GM12878 (cell line): ENCODE results near the gene GPC6. TPM values are rescaled to one million over a fixed set of nuclear protein-coding genes. Genes with fewer than 3 reads are reported as not detected.

Experiments
- ATAC-seq: fragments of 200-7000 bp; cut with Tn5 transposase; 3 replicates; pipeline ENCODE4 v1.9.1; 2020; ENCODE audit warnings: mild to moderate bottlenecking, moderate library complexity
- BruUV-seq: library from RNA; stranded (reverse); fragments of 400-500 nt; replicated peaks from 2 replicates; lab custom pipeline; 2021; lab: Mats Ljungman, UMichigan
- CTCF ChIA-PET: fragments of 300-600 bp; sonication (Branson Sonifier 250); formaldehyde crosslinking; extraction: SDS; loops from one replicate; lab custom pipeline; 2021; ENCODE audit warnings: inconsistent platforms; lab: Yijun Ruan, JAX
- POLR2A ChIA-PET: fragments of 350-600 bp; formaldehyde crosslinking; extraction: SDS; loops from one replicate; lab custom pipeline; 2021; ENCODE audit warnings: inconsistent platforms; lab: Charles Lee
- RAD21 ChIA-PET: fragments of 300-600 bp; sonication (Branson Sonifier 250); formaldehyde crosslinking; loops from one replicate; lab custom pipeline; 2023; ENCODE audit warnings: antibody characterized with exemption; ENCODE audit not compliant: unreplicated experiment; lab: Charles Lee
- SMC1A ChIA-PET: fragments of 300-600 bp; sonication (Branson Sonifier 250); formaldehyde crosslinking; loops from one replicate; lab custom pipeline; 2023; ENCODE audit not compliant: unreplicated experiment, uncharacterized antibody; lab: Charles Lee
- DNase-seq: peaks from one replicate; pipeline ENCODE4 v3.0.0-alpha.2; 2011; ENCODE audit warnings: low read depth, low spot score
- FAIRE-seq: peaks from 3 replicates; lab custom pipeline; 2011; peaks lifted over from hg19 to GRCh38; lab: Jason Lieb, UNC
- H2AFZ ChIP-seq: 2 replicates; pipeline ENCODE4 v1.6.0; 2011; ENCODE audit warnings: low read depth, low read length, control low read depth; ENCODE audit not compliant: control insufficient read depth
- H3K27ac ChIP-seq: 2 replicates; pipeline ENCODE4 v1.5.1; 2011; ENCODE audit warnings: control low read depth; ENCODE audit not compliant: control insufficient read depth, insufficient read depth
- H3K27me3 ChIP-seq, 2 experiments: replicated peaks in 1 of 2; 2 replicates each; pipeline versions ENCODE4 v1.6.0 to v1.6.1; 2011; ENCODE audit warnings: low read length in 1 of 2; ENCODE audit not compliant: control insufficient read depth in 2 of 2, insufficient read depth in 2 of 2
- H3K36me3 ChIP-seq, 2 experiments: 2 replicates each; pipeline ENCODE4 v1.5.1; 2011; ENCODE audit warnings: low read length in 1 of 2; ENCODE audit not compliant: control insufficient read depth in 2 of 2, insufficient read depth in 2 of 2
- H3K4me1 ChIP-seq: 2 replicates; pipeline ENCODE4 v1.6.1; 2011; ENCODE audit warnings: mild to moderate bottlenecking, low read length, moderate library complexity, mixed read lengths; ENCODE audit not compliant: control insufficient read depth, insufficient read depth
- H3K4me2 ChIP-seq: 2 replicates; pipeline ENCODE4 v1.6.0; 2011; ENCODE audit warnings: control low read depth; ENCODE audit not compliant: control insufficient read depth, insufficient read depth
- H3K4me3 ChIP-seq: fragments of 200-600 bp; sonication (generic); 2 replicates; pipeline ENCODE4 v1.5.1; 2016
- H3K79me2 ChIP-seq: 2 replicates; pipeline ENCODE4 v1.6.0; 2011; ENCODE audit warnings: low read length; ENCODE audit not compliant: control insufficient read depth, insufficient read depth
- H3K9ac ChIP-seq: 2 replicates; pipeline ENCODE4 v1.8.0; 2011; ENCODE audit warnings: low read length, control low read depth, mixed read lengths; ENCODE audit not compliant: control insufficient read depth, insufficient read depth
- H3K9me3 ChIP-seq: replicated peaks from 3 replicates; pipeline ENCODE4 v1.5.1; 2011; ENCODE audit warnings: mild to moderate bottlenecking, low read length; ENCODE audit not compliant: control insufficient read depth, insufficient read depth
- H4K20me1 ChIP-seq: 2 replicates; pipeline ENCODE4 v1.6.0; 2011; ENCODE audit not compliant: control insufficient read depth, insufficient read depth
- CHD2 ChIP-seq: IDR thresholded peaks from 2 replicates; pipeline ENCODE4 v1.6.1; 2011; ENCODE audit warnings: low read depth, low read length, improper control_type of control experiment, borderline replicate concordance
- DPF2 ChIP-seq: fragments of 450-650 bp; IDR thresholded peaks from 2 replicates; pipeline ENCODE4 v1.6.1; 2017; ENCODE audit warnings: mild to moderate bottlenecking
- NR2C1 ChIP-seq: fragments of 450-650 bp; IDR thresholded peaks from 2 replicates; pipeline ENCODE4 v1.6.1; 2017; ENCODE audit warnings: antibody characterized with exemption, mild to moderate bottlenecking, moderate library complexity
- PAX5 ChIP-seq: IDR thresholded peaks from 2 replicates; pipeline ENCODE4 v1.6.1; 2011; ENCODE audit warnings: low read depth, low read length, borderline replicate concordance
- POU2F2 ChIP-seq: IDR thresholded peaks from 3 replicates; pipeline ENCODE4 v1.6.1; 2011; ENCODE audit warnings: low read depth, mild to moderate bottlenecking, low read length, borderline replicate concordance
- SUPT20H ChIP-seq: IDR thresholded peaks from 2 replicates; pipeline ENCODE4 v1.6.1; 2011; ENCODE audit warnings: low read depth, mild to moderate bottlenecking, low read length, moderate library complexity, borderline replicate concordance; ENCODE audit not compliant: control insufficient read depth
- in situ Hi-C: fragments of 300-500 bp; cut with MboI; formaldehyde crosslinking; loops from 9 replicates; pipeline ENCODE4 v1.14.3; 2018; ENCODE audit warnings: mixed read lengths
- intact Hi-C: fragments of 100-400 bp; cut with micrococcal nuclease; formaldehyde crosslinking; loops from one replicate; pipeline ENCODE4 v1.14.2; 2022; ENCODE audit not compliant: unreplicated experiment
- polyA plus RNA-seq, 11 experiments: library from polyadenylated mRNA; depleted of rRNA in 4 of 11; unstranded in 6 of 11; stranded (reverse) in 5 of 11; fragments of >200 nt; fragmentation: Nextera tagmentation in 4 of 11; fragmentation: Illumina TruSeq in 1 of 11; extraction: Ambion mirVana in 4 of 11; extraction: Trizol in 1 of 11; gene quantifications; 1 replicate in 1 of 11; 2 replicates in 10 of 11; pipeline versions ENCODE4 v1.2.1 to v1.2.3, GENCODE V29; 2011 to 2016; ENCODE audit warnings: inconsistent platforms in 2 of 11, missing spikeins in 2 of 11, low read depth in 1 of 11
- total RNA-seq, 4 experiments: library from RNA; depleted of rRNA in 3 of 4; stranded (reverse); fragments of >200 nt in 3 of 4; fragmentation: Illumina TruSeq in 1 of 4; extraction: Trizol in 1 of 4; gene quantifications; 2 replicates each; pipeline versions ENCODE4 v1.2.1 to v1.2.3, GENCODE V29; 2013 to 2021
- TF ChIP-seq, protein P1 (sequence below): fragments of 450-650 bp; formaldehyde crosslinking; IDR thresholded peaks from 2 replicates; pipeline ENCODE4 v1.4.0; 2022; ENCODE audit warnings: mild to moderate bottlenecking, moderate library complexity
- TF ChIP-seq, protein P2 (sequence below): fragments of 450-650 bp; IDR thresholded peaks from 2 replicates; pipeline ENCODE4 v1.6.1; 2017; ENCODE audit warnings: mild to moderate bottlenecking, low read depth, inconsistent platforms; ENCODE audit not compliant: poor library complexity, severe bottlenecking
- TF ChIP-seq, protein P3 (sequence below): fragments of 450-650 bp; IDR thresholded peaks from 2 replicates; pipeline ENCODE4 v1.6.1; 2016; ENCODE audit warnings: mild to moderate bottlenecking
- TF ChIP-seq, protein P4 (sequence below): fragments of 450-650 bp; conservative IDR thresholded peaks from 2 replicates; pipeline ENCODE4 v1.6.1; 2017; ENCODE audit warnings: mild to moderate bottlenecking, moderate library complexity
- TF ChIP-seq, protein P5 (sequence below): fragments of 150-350 bp; IDR thresholded peaks from 2 replicates; pipeline ENCODE4 v1.6.1; 2016; ENCODE audit warnings: low read depth, low read length

The GPC6 gene
- total and polyA plus RNA-seq, 10 of the 15 experiments (the other 5 are each of a cell fraction or from before 2014, with no cell fraction given) = 0.03 to 0.04 (median 0.03) TPM; not detected in 7

DNA sequence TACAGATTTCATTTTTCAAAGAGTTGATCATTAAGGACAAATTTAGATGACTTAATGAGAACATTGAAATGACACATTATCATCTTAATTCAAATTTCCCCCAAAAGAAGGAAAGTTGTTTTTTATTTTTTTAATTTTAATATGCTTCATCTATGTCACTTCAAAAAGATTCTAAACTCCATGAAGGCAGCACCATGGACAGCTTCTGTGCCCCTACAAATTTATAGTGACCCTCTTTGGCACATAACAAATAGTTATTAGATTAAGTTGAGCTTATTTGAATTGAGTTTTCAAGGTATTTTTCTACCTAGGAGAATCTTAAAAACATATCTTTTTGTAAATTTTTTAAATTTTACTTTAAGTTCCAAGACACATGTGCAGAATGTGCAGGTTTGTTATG, 1054.2 kb downstream of the GPC6 start:
- SMC1A ChIA-PET = no interaction called here
- no TSS peak for BruUV-seq
- TF ChIP-seq, protein P1, sequence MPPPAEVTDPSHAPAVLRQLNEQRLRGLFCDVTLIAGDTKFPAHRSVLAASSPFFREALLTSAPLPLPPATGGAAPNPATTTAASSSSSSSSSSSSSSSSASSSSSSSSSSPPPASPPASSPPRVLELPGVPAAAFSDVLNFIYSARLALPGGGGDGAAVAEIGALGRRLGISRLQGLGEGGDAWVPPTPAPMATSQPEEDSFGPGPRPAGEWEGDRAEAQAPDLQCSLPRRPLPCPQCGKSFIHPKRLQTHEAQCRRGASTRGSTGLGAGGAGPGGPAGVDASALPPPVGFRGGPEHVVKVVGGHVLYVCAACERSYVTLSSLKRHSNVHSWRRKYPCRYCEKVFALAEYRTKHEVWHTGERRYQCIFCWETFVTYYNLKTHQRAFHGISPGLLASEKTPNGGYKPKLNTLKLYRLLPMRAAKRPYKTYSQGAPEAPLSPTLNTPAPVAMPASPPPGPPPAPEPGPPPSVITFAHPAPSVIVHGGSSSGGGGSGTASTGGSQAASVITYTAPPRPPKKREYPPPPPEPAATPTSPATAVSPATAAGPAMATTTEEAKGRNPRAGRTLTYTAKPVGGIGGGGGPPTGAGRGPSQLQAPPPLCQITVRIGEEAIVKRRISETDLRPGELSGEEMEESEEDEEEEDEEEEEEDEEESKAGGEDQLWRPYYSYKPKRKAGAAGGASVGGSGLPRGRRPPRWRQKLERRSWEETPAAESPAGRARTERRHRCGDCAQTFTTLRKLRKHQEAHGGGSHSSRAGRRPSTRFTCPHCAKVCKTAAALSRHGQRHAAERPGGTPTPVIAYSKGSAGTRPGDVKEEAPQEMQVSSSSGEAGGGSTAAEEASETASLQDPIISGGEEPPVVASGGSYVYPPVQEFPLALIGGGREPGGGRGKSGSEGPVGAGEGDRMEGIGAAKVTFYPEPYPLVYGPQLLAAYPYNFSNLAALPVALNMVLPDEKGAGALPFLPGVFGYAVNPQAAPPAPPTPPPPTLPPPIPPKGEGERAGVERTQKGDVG (CRISPR knock-in tag) = no peak
- TF ChIP-seq, protein P2, sequence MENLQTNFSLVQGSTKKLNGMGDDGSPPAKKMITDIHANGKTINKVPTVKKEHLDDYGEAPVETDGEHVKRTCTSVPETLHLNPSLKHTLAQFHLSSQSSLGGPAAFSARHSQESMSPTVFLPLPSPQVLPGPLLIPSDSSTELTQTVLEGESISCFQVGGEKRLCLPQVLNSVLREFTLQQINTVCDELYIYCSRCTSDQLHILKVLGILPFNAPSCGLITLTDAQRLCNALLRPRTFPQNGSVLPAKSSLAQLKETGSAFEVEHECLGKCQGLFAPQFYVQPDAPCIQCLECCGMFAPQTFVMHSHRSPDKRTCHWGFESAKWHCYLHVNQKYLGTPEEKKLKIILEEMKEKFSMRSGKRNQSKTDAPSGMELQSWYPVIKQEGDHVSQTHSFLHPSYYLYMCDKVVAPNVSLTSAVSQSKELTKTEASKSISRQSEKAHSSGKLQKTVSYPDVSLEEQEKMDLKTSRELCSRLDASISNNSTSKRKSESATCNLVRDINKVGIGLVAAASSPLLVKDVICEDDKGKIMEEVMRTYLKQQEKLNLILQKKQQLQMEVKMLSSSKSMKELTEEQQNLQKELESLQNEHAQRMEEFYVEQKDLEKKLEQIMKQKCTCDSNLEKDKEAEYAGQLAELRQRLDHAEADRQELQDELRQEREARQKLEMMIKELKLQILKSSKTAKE = no peak
- TF ChIP-seq, protein P3, sequence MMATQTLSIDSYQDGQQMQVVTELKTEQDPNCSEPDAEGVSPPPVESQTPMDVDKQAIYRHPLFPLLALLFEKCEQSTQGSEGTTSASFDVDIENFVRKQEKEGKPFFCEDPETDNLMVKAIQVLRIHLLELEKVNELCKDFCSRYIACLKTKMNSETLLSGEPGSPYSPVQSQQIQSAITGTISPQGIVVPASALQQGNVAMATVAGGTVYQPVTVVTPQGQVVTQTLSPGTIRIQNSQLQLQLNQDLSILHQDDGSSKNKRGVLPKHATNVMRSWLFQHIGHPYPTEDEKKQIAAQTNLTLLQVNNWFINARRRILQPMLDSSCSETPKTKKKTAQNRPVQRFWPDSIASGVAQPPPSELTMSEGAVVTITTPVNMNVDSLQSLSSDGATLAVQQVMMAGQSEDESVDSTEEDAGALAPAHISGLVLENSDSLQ = no peak
- no peak for TF ChIP-seq PAX5
- TF ChIP-seq, protein P4, sequence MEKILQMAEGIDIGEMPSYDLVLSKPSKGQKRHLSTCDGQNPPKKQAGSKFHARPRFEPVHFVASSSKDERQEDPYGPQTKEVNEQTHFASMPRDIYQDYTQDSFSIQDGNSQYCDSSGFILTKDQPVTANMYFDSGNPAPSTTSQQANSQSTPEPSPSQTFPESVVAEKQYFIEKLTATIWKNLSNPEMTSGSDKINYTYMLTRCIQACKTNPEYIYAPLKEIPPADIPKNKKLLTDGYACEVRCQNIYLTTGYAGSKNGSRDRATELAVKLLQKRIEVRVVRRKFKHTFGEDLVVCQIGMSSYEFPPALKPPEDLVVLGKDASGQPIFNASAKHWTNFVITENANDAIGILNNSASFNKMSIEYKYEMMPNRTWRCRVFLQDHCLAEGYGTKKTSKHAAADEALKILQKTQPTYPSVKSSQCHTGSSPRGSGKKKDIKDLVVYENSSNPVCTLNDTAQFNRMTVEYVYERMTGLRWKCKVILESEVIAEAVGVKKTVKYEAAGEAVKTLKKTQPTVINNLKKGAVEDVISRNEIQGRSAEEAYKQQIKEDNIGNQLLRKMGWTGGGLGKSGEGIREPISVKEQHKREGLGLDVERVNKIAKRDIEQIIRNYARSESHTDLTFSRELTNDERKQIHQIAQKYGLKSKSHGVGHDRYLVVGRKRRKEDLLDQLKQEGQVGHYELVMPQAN = no peak
- TF ChIP-seq SUPT20H = no peak
- no peak for TF ChIP-seq DPF2
- no peak for TF ChIP-seq NR2C1
- TF ChIP-seq POU2F2 = no peak
- TF ChIP-seq CHD2 = no peak
- TF ChIP-seq, protein P5, sequence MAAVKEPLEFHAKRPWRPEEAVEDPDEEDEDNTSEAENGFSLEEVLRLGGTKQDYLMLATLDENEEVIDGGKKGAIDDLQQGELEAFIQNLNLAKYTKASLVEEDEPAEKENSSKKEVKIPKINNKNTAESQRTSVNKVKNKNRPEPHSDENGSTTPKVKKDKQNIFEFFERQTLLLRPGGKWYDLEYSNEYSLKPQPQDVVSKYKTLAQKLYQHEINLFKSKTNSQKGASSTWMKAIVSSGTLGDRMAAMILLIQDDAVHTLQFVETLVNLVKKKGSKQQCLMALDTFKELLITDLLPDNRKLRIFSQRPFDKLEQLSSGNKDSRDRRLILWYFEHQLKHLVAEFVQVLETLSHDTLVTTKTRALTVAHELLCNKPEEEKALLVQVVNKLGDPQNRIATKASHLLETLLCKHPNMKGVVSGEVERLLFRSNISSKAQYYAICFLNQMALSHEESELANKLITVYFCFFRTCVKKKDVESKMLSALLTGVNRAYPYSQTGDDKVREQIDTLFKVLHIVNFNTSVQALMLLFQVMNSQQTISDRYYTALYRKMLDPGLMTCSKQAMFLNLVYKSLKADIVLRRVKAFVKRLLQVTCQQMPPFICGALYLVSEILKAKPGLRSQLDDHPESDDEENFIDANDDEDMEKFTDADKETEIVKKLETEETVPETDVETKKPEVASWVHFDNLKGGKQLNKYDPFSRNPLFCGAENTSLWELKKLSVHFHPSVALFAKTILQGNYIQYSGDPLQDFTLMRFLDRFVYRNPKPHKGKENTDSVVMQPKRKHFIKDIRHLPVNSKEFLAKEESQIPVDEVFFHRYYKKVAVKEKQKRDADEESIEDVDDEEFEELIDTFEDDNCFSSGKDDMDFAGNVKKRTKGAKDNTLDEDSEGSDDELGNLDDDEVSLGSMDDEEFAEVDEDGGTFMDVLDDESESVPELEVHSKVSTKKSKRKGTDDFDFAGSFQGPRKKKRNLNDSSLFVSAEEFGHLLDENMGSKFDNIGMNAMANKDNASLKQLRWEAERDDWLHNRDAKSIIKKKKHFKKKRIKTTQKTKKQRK = no peak

More for the DNA sequence above, 1054.2 kb downstream of the GPC6 start:
- FAIRE-seq = no peak
- intact Hi-C loops = no loop called here
- H3K27me3 ChIP-seq = no peaks in the 10 kb centered on the region
- H3K4me1 ChIP-seq = no peaks in the 10 kb centered on the region
- H3K27ac ChIP-seq = no peak overlapping the region
- no peak for DNase-seq
- no peaks in the 10 kb centered on the region for H3K36me3 ChIP-seq
- ChIA-PET CTCF (no interaction called here), POLR2A (no interaction called here), RAD21 (no interaction called here)
- H3K4me3 ChIP-seq = no peak overlapping the region
- no peak overlapping the region for H3K4me2 ChIP-seq
- H3K79me2 ChIP-seq = no peaks in the 10 kb centered on the region
- no peak for ATAC-seq
- H2AFZ ChIP-seq = no peak overlapping the region
- no peaks in the 10 kb centered on the region; the same call in 2 of the 3 replicates for H3K9me3 ChIP-seq
- no peak overlapping the region for H3K9ac ChIP-seq
- in situ Hi-C loops = no loop called here
- H4K20me1 ChIP-seq = no peaks in the 10 kb centered on the region
